HG02852 (cell line): ENCODE data around the gene NECTIN2.

Experiments
- ATAC-seq: cut with Tn5 transposase; IDR thresholded peaks from one replicate; pipeline ENCODE4 v1.9.1; 2021; ENCODE audit warnings: mild to moderate bottlenecking, moderate library complexity; ENCODE audit not compliant: unreplicated experiment

NECTIN2 gene

DNA sequence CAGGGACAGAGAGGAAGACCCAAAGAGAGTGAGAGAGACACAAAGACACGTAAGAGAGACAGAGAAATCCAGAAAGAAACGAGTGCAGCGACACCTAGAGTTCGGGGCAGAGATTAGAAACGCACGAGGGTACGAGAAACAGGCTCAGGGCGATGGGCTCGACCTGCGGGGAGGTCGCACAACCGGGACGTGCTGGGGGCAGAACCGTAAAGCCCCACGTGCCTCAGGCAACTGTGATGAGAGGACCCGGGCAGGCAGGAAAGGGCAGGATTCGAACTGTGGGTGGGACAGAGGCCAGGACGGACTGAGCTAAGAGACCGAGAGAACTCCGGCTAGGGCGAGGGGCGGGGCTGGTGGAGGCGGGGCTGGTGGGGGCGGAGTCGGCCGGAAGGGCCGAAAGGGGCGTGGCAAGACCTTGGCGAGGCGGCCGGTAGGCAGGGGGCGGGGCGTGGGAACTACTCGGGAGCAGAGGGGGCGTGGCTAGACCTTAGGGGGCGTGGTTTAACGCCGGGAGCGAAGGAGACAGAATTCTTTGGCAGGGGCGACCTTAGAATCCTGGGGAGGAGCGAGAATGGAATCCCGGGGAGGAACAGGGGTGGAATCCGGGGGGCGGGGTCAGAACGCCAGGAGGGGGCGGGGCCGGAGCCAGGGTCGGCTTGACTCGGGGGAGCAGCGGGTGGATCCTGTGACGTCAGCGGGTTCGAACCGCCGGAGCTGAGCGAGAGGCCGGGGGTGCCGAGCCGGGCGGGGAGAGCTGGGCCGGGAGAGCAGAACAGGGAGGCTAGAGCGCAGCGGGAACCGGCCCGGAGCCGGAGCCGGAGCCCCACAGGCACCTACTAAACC, at the start of gene NECTIN2:
TSS of gene NECTIN2 (plus strand) at position 686 of the 843 bp plus-strand sequence. CDS start 229 bp downstream, outside the sequence.
- peak; percentile 53 for ATAC-seq

- ATAC-seq: no peak
Measured at GRCh38 chr19:44796701-44797115, 49.4 kb upstream of the NECTIN2 start.

DNA sequence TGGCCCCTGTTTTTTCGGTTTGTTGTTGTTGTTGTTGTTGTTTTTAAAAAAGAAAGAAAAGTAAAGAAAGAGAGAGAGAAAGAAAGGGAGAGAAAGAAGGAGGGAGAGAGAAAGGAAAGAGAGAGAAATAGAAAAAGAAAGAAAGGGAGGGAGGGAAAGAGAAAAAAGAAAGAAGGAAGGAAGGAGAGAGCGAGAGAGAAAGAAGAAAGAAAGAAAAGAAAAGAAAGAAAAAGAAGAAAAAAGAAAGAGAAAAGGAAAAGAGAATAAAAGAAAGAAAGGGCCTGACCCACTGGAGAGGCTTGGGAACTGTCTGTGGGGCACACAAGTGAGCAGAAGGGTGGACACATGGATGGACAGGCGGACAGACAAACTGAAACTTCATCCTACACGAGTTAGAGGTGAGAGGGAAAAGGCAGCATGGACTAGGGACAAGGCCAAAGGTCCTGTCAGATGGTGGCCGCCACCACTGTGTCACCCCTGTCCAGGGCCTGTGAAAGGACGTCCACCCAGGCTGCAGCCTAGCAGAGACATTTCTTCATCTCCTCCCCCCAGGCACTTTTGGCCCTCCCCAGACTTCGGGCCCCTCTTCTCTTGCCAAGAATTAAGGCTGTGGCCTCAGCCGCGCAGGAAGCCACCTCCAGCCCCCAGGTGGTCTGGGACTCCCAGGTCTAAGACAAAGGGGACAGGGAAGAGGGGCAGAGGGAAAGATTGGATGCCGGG, 46.3 kb upstream of the NECTIN2 start:
- ATAC-seq: no peak

DNA sequence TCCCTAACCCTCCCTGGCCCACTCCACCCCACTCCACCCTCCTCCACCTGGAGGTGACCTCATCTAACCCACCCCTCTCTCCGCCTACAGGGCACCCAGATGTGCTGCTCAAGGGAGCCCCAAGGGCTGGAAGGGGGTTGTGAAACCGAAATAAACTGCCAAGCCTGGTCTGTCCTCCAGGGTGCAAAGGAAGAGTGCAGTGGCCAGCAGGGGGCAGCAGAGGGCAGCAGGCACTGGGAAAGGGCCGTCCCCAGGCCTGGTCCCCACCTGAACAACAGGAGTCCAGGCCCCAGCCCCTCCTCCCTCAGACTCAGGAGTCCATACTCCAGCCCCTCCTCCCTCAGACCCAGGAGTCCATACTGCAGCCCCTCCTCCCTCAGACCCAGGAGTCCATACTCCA, 45.6 kb upstream of the NECTIN2 start:
- ATAC-seq: no peak

DNA sequence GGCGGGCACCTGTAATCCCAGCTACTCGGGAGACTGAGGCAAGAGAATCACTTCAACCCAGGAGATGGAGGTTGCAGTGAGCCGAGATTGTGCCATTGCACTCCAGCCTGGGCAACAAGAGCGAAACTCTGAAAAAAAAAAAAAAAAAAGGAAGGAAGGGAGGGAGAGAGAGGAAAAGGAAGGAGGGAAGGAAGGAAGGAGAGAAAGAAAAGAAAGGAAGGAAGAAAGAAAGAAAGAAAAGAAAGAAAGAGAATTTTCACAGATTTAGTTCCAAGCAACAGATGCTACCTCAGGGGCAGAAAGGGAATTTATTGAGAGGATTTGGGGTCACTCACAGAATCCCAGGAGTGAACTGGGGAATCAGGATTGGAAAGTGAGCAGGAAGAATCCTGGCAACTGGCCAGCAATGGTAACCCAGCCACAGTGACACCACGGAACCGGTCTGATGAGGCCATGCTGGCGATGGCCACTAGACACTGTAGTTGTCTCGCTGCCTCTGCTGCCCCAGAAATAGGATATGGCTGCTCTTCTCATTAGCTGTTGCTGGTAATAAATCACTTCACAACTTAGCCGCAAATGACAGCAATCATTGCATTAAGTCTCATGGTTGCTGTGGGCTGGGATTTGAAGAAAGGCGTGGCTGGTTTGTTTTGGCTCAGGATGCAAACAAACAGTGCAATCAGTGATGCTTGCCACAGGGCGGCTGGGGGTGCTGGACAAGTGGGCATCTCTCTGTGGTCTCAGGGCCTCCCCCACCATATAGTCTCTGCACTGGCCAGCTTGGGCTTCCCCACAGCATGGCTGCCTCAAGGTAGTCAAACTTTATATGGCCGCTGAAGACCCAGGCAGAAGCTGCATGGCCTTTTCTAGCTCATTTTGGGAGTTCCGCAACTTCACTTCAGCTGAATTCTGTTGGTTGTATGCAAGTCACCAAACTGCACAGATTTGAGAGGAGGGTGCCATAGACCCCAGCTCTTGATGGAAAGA, 42.4 kb upstream of the NECTIN2 start:
- ATAC-seq: no peak

DNA sequence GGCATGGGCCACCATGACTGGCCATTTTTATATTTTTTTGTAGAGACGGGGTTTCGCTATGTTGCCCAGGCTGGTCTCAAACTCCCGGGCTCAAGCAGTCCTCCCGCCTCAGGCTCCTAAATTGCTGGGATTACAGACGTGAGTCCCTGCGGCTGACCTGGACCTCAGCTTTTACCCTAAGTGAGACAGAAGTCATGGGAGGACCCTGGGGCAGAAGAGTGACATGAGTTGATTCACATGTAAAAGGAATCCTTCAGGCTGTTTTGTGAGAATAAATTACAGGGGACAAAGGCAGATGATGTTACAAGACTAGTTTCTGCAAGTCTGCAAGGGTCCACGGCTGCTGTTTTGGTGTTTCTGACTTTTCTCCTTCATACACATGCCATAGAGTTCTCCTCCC, 39.8 kb upstream of the NECTIN2 start:
- no peak for ATAC-seq

- no peak for ATAC-seq
Measured at GRCh38 chr19:44807162-44807561, 38.9 kb upstream of the NECTIN2 start.

- ATAC-seq: no peak
Measured at GRCh38 chr19:44807652-44808462, 38.2 kb upstream of the NECTIN2 start.

- no peak for ATAC-seq
Measured at GRCh38 chr19:44808463-44809371, 37.4 kb upstream of the NECTIN2 start, which contains the start of gene BCAM. TSS of gene BCAM (plus strand) at chr19:44809103. CDS start at chr19:44809125, 22 bp downstream.

- no peak for ATAC-seq
Measured at GRCh38 chr19:44809577-44810233, 36.4 kb upstream of the NECTIN2 start.

- no peak for ATAC-seq
Measured at GRCh38 chr19:44810234-44811121, 35.6 kb upstream of the NECTIN2 start.

- no peak for ATAC-seq
Measured at GRCh38 chr19:44811122-44811419, 35.0 kb upstream of the NECTIN2 start.

GRCh38 chr19:44812142-44812718, 33.9 kb upstream of the NECTIN2 start:
- no peak for ATAC-seq

- no peak for ATAC-seq
Measured at GRCh38 chr19:44813070-44813840, 32.8 kb upstream of the NECTIN2 start.

DNA sequence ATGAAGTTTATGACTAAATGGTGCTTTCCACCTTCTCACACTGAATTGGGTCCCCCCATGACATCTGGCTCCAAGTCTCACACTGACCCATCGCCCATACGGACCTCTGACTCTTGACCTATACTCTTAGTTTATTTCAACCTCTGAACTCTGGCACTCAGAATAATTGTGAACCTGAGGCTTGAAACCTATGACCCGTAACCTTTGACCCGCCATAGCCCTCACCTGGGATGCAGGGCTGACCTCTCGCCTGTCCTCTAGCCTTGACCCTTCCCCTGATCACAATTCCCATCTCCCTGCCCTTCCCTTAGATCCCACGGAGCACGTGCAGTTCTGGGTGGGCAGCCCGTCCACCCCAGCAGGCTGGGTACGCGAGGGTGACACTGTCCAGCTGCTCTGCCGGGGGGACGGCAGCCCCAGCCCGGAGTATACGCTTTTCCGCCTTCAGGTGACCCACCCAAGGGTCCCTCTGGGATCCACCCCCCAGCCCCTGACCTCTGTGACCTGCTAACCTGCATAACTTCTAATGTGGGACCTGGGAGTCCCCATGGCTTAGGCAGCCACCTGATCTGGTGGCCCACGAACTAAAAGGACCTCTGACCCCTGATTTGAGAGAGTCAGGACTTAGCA, 32.1 kb upstream of the NECTIN2 start:
- no peak for ATAC-seq

- ATAC-seq: no peak
Measured at GRCh38 chr19:44814517-44814916, 31.6 kb upstream of the NECTIN2 start.
